Esophagus muscularis mucosa (tissue), 4 donors: ENCODE data around the gene UBASH3B.

Experiments used
- CTCF ChIP-seq, 3 experiments: fragments of 200-600 bp in 2 of 3; fragments of 450-650 bp in 1 of 3; sonication (generic) in 2 of 3; IDR thresholded peaks; one replicate each; pipeline ENCODE4 v1.5.1; 2017 to 2019; ENCODE audit warnings: antibody characterized with exemption in 3 of 3, mild to moderate bottlenecking in 2 of 3, moderate library complexity in 1 of 3
- EP300 ChIP-seq: sonication (generic); formaldehyde crosslinking; IDR thresholded peaks from one replicate; pipeline ENCODE4 v1.6.1; 2017; ENCODE audit warnings: antibody characterized with exemption
- POLR2A ChIP-seq: fragments of 450-650 bp; IDR thresholded peaks from one replicate; pipeline ENCODE4 v1.6.1; 2017; ENCODE audit warnings: antibody characterized with exemption, moderate library complexity, mild to moderate bottlenecking, low read depth
- POLR2AphosphoS5 ChIP-seq, 2 donors: sonication (generic); formaldehyde crosslinking; IDR thresholded peaks; one replicate each; pipeline ENCODE4 v1.6.1; 2017; ENCODE audit warnings: antibody characterized with exemption in 2 of 2

DNA sequence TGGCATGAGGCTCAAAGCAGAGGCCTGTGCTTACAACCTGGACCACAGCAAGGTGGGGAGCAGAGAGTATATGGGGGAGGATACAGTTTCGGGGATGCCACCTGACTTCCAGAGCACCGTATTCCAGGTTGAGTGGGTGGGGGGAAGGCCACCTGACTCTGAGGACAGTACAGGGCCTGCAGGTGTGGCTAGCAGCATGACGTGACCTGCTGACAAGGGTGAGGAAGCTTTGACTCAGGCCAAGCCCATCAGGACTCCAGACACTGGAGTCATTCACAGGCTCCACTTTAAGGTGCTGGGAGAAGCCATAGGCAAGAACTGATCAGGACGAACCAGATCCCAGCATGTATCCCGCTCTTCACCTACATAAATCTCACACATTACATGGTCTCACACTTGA, 148.2 kb downstream of the UBASH3B start:
- TF ChIP-seq CTCF (IDR thresholded peaks at IDR 0.05) (no peak), EP300 (no peak), POLR2AphosphoS5 (IDR thresholded peaks at IDR 0.05) (no peak), POLR2A (no peak)
